SHP77 treated with DMSO at 0.1 percent for 48 hours (cell line): ENCODE measurements around the gene MAT2A.
"Not testable (repeated sequence)": the region's sequence is repeated elsewhere in the genome, so short reads cannot be mapped to it uniquely, and the experiment has no call there.

Experiments used
- DNase-seq: peaks from one replicate; lab custom pipeline; 2025; lab: John Stamatoyannopoulos, UW

The MAT2A gene

GRCh38 chr2:85579266-85579935 lies 40.4 kb downstream of the MAT2A start:
- no peak for DNase-seq

- DNase-seq: no peak
These were observed 41.2 kb downstream of the MAT2A start for GRCh38 chr2:85580206-85580605.

- DNase-seq: no peak
These were observed 43.5 kb downstream of the MAT2A start for GRCh38 chr2:85582492-85582891.

- no peak for DNase-seq
These were observed 44.8 kb downstream of the MAT2A start for GRCh38 chr2:85583667-85584353.

GRCh38 chr2:85584354-85584856 lies 45.4 kb downstream of the MAT2A start, which contains the start of gene VAMP5:
Gene VAMP5 (plus strand): TSS chr2:85584431. CDS start chr2:85584491, 60 bp downstream.
- no peak for DNase-seq

GRCh38 chr2:85584857-85585780 lies 46.2 kb downstream of the MAT2A start:
- DNase-seq: no peak

GRCh38 chr2:85585781-85586105 lies 46.8 kb downstream of the MAT2A start:
- DNase-seq: no peak

GRCh38 chr2:85588236-85588635 lies 49.3 kb downstream of the MAT2A start:
- no peak for DNase-seq

GRCh38 chr2:85588645-85589044 lies 49.7 kb downstream of the MAT2A start:
- no peak for DNase-seq

GRCh38 chr2:85589181-85589580 lies 50.2 kb downstream of the MAT2A start:
- no peak for DNase-seq

GRCh38 chr2:85589982-85590791 lies 51.2 kb downstream of the MAT2A start:
- DNase-seq: no peak

GRCh38 chr2:85590950-85591349 lies 52.0 kb downstream of the MAT2A start:
- no peak for DNase-seq

- DNase-seq: no peak
These were observed 52.6 kb downstream of the MAT2A start for GRCh38 chr2:85591563-85591962.

- DNase-seq: not testable (repeated sequence)
These were observed 53.3 kb downstream of the MAT2A start for GRCh38 chr2:85592299-85592698.

- DNase-seq: no peak
These were observed 54.1 kb downstream of the MAT2A start for GRCh38 chr2:85593023-85593422.
